ENCODE results near the gene SP2. TPM values are rescaled to one million over a fixed set of nuclear protein-coding genes. Genes with fewer than 3 reads are reported as not detected.

Gene SP2
- total RNA-seq, 1 donor from 2014 or later: 12.1 TPM

GRCh38 chr17:47925678-47925988 is 29.6 kb downstream of the SP2 start:
- Histone ChIP-seq H3K27ac (ENCODE audit: low read depth, low read length) (no peak overlapping the region), H3K9ac (ENCODE audit: low read length) (no peak overlapping the region), H3K36me3 (ENCODE audit: insufficient read depth, low read length) (peaks cover 13% of the 10 kb centered on the region), H2AFZ (ENCODE audit: low read depth, low read length) (no peak overlapping the region), H4K20me1 (ENCODE audit: insufficient read depth, low read length) (no peaks in the 10 kb centered on the region), H3K4me3 (ENCODE audit: insufficient read depth, low read depth, low read length) (no peak overlapping the region), H3K27me3 (ENCODE audit: insufficient read depth, low read length) (no peaks in the 10 kb centered on the region), H3K4me1 (ENCODE audit: insufficient read depth, low read length) (peaks cover 10% of the 10 kb centered on the region), H3K79me2 (ENCODE audit: insufficient read depth, low read length) (no peaks in the 10 kb centered on the region), H3K4me2 (ENCODE audit: low read length) (peak overlapping the region; percentile 44), H3K9me3 (ENCODE audit: insufficient read depth, low read depth, low read length) (no peaks in the 10 kb centered on the region)
- H3K4me3 Mint-ChIP-seq (ENCODE audit: unreplicated experiment): no peak overlapping the region
- peaks cover 35% of the 10 kb centered on the region for H3K36me3 Mint-ChIP-seq (ENCODE audit: low read depth, unreplicated experiment)
- no peak for DNase-seq (ENCODE audit: low read depth)
- no peak overlapping the region for H3K27ac Mint-ChIP-seq (ENCODE audit: unreplicated experiment)
- FAIRE-seq: no peak
- no peaks in the 10 kb centered on the region for H3K27me3 Mint-ChIP-seq (ENCODE audit: low read depth, unreplicated experiment)
- TF ChIP-seq CTCF (IDR thresholded peaks at IDR 0.05; ENCODE audit: insufficient read depth, low read depth, low read length) (no peak), EZH2 (IDR thresholded peaks at IDR 0.05; ENCODE audit: insufficient read depth, low read length) (no peak)
- H3K4me1 Mint-ChIP-seq (ENCODE audit: low read depth, unreplicated experiment): peaks cover 6% of the 10 kb centered on the region
- H3K9me3 Mint-ChIP-seq (ENCODE audit: unreplicated experiment): no peaks in the 10 kb centered on the region

- no peak overlapping the region for H3K4me3 ChIP-seq (ENCODE audit: insufficient read depth, low read depth, low read length)
- no peaks in the 10 kb centered on the region for H3K27me3 ChIP-seq (ENCODE audit: insufficient read depth, low read length)
- no peaks in the 10 kb centered on the region for H3K9me3 ChIP-seq (ENCODE audit: insufficient read depth, low read depth, low read length)
- no peak overlapping the region for H3K27ac Mint-ChIP-seq (ENCODE audit: unreplicated experiment)
- no peak overlapping the region for H3K9ac ChIP-seq (ENCODE audit: low read length)
- no peak overlapping the region for H2AFZ ChIP-seq (ENCODE audit: low read depth, low read length)
- no peak overlapping the region for H3K27ac ChIP-seq (ENCODE audit: low read depth, low read length)
- no peaks in the 10 kb centered on the region for H3K9me3 Mint-ChIP-seq (ENCODE audit: unreplicated experiment)
- no peak overlapping the region for H3K4me2 ChIP-seq (ENCODE audit: low read length)
- peaks cover 34% of the 10 kb centered on the region for H3K36me3 Mint-ChIP-seq (ENCODE audit: low read depth, unreplicated experiment)
- no peak for DNase-seq (ENCODE audit: low read depth)
- no peak overlapping the region for H3K4me3 Mint-ChIP-seq (ENCODE audit: unreplicated experiment)
- no peaks in the 10 kb centered on the region for H3K27me3 Mint-ChIP-seq (ENCODE audit: low read depth, unreplicated experiment)
- H3K36me3 ChIP-seq (ENCODE audit: insufficient read depth, low read length): peaks cover 13% of the 10 kb centered on the region
- H3K79me2 ChIP-seq (ENCODE audit: insufficient read depth, low read length): no peaks in the 10 kb centered on the region
- no peak for TF ChIP-seq EZH2 (IDR thresholded peaks at IDR 0.05; ENCODE audit: insufficient read depth, low read length)
- TF ChIP-seq CTCF (IDR thresholded peaks at IDR 0.05; ENCODE audit: insufficient read depth, low read depth, low read length): no peak
- no peaks in the 10 kb centered on the region for H4K20me1 ChIP-seq (ENCODE audit: insufficient read depth, low read length)
- H3K4me1 ChIP-seq (ENCODE audit: insufficient read depth, low read length): peaks cover 10% of the 10 kb centered on the region
- peaks cover 6% of the 10 kb centered on the region for H3K4me1 Mint-ChIP-seq (ENCODE audit: low read depth, unreplicated experiment)
- no peak for FAIRE-seq
Observed at GRCh38 chr17:47927821-47928400, 31.9 kb downstream of the SP2 start.

- Histone ChIP-seq H3K27me3 (ENCODE audit: insufficient read depth, low read length) (no peaks in the 10 kb centered on the region), H4K20me1 (ENCODE audit: insufficient read depth, low read length) (no peaks in the 10 kb centered on the region), H3K4me2 (ENCODE audit: low read length) (no peak overlapping the region), H2AFZ (ENCODE audit: low read depth, low read length) (no peak overlapping the region), H3K79me2 (ENCODE audit: insufficient read depth, low read length) (no peaks in the 10 kb centered on the region), H3K36me3 (ENCODE audit: insufficient read depth, low read length) (peaks cover 13% of the 10 kb centered on the region), H3K4me1 (ENCODE audit: insufficient read depth, low read length) (peaks cover 10% of the 10 kb centered on the region), H3K9me3 (ENCODE audit: insufficient read depth, low read depth, low read length) (no peaks in the 10 kb centered on the region), H3K4me3 (ENCODE audit: insufficient read depth, low read depth, low read length) (no peak overlapping the region), H3K9ac (ENCODE audit: low read length) (no peak overlapping the region), H3K27ac (ENCODE audit: low read depth, low read length) (no peak overlapping the region)
- Mint-ChIP-seq H3K27ac (ENCODE audit: unreplicated experiment) (no peak overlapping the region), H3K4me3 (ENCODE audit: unreplicated experiment) (no peak overlapping the region), H3K36me3 (ENCODE audit: low read depth, unreplicated experiment) (peaks cover 36% of the 10 kb centered on the region), H3K9me3 (ENCODE audit: unreplicated experiment) (no peaks in the 10 kb centered on the region), H3K27me3 (ENCODE audit: low read depth, unreplicated experiment) (no peaks in the 10 kb centered on the region), H3K4me1 (ENCODE audit: low read depth, unreplicated experiment) (peaks cover 6% of the 10 kb centered on the region)
- DNase-seq (ENCODE audit: low read depth) (no peak), FAIRE-seq (no peak)
- no peak for TF ChIP-seq EZH2 (IDR thresholded peaks at IDR 0.05; ENCODE audit: insufficient read depth, low read length)
- no peak for TF ChIP-seq CTCF (IDR thresholded peaks at IDR 0.05; ENCODE audit: insufficient read depth, low read depth, low read length)
Observed at GRCh38 chr17:47928415-47928814, 32.4 kb downstream of the SP2 start.
